Natural killer cell treated with Interleukin-12 subunit alpha and Interleukin-12 subunit beta and Interleukin-15 and Interleukin-18, amount 100 ng/mL, for 72 hours (primary cell): ENCODE measurements around the gene CEBPZOS. TPM values are rescaled to one million over a fixed set of nuclear protein-coding genes. Genes with fewer than 3 reads are reported as not detected.

Source experiments
- ATAC-seq, 2 donors: fragments of 150-1000 bp; cut with Tn5 transposase in 1 of 2; sonication (Bioruptor Pico), chemical (Tn5 transposase) in 1 of 2; 2 replicates each; pipeline ENCODE4 v1.10.0; 2021
- DNase-seq: peaks from one replicate; pipeline ENCODE4 v3.0.0; 2022; ENCODE audit warnings: low spot score
- H3K27ac Mint-ChIP-seq, 2 donors: 1 replicate in 1 of 2; 2 replicates in 1 of 2; pipeline ENCODE4 v1.8.0; 2022; ENCODE audit warnings: mixed read lengths in 2 of 2, mild to moderate bottlenecking in 1 of 2, moderate library complexity in 1 of 2
- H3K27me3 Mint-ChIP-seq, 2 donors: 1 replicate in 1 of 2; 2 replicates in 1 of 2; pipeline ENCODE4 v1.8.0; 2022; ENCODE audit warnings: mixed read lengths in 2 of 2
- H3K36me3 Mint-ChIP-seq: one replicate; pipeline ENCODE4 v1.8.0; 2022; ENCODE audit warnings: mixed read lengths
- H3K4me1 Mint-ChIP-seq, 2 donors: 1 replicate in 1 of 2; 2 replicates in 1 of 2; pipeline ENCODE4 v1.8.0; 2022; ENCODE audit warnings: low read depth in 2 of 2, mixed read lengths in 2 of 2, mild to moderate bottlenecking in 1 of 2
- H3K4me3 Mint-ChIP-seq: one replicate; pipeline ENCODE4 v1.8.0; 2022; ENCODE audit warnings: mixed read lengths
- H3K9me3 Mint-ChIP-seq: 2 replicates; pipeline ENCODE4 v1.8.0; 2022; ENCODE audit warnings: mixed read lengths
- total RNA-seq, 2 donors: library from RNA; stranded (reverse); gene quantifications; one replicate each; pipeline ENCODE4 v1.2.3, GENCODE V29; 2022

The CEBPZOS gene
- total RNA-seq, 2 donors from 2014 or later = 32.6 to 37.9 TPM

- Mint-ChIP-seq H3K27me3 (no peaks in the 10 kb centered on the region), H3K27ac (no peak within 1 kb of the TSS), H3K9me3 (no peaks in the 10 kb centered on the region), H3K36me3 (peaks cover 13% of the 10 kb centered on the region), H3K4me3 (no peak within 1 kb of the TSS), H3K4me1 (peaks cover 12 to 22% of the 10 kb centered on the region in 2 donors)
- DNase-seq (peak; percentile 92), ATAC-seq (peak; percentile 97 to 98)
Observed at GRCh38 chr2:37231241-37232130, 35.2 kb downstream of the CEBPZOS start, which contains the start of the genes CEBPZ and NDUFAF7. Gene CEBPZ (minus strand): TSS chr2:37231596. CDS start chr2:37231567, 29 bp downstream. Gene NDUFAF7 (plus strand): TSS chr2:37231658. CDS start chr2:37231706, 48 bp downstream.

GRCh38 chr2:37232131-37232933 lies 36.0 kb downstream of the CEBPZOS start:
- Mint-ChIP-seq H3K36me3 (peaks cover 7% of the 10 kb centered on the region), H3K9me3 (no peaks in the 10 kb centered on the region), H3K27me3 (no peaks in the 10 kb centered on the region), H3K4me3 (no peak overlapping the region), H3K27ac (no peak overlapping the region), H3K4me1 (peaks cover 9 to 16% of the 10 kb centered on the region in 2 donors)
- ATAC-seq (peak; percentile 2 to 29), DNase-seq (no peak)

GRCh38 chr2:37243435-37243834 lies 47.1 kb downstream of the CEBPZOS start:
- no peak overlapping the region for H3K4me3 Mint-ChIP-seq
- ATAC-seq = no peak
- peaks cover 19% of the 10 kb centered on the region for H3K36me3 Mint-ChIP-seq

DNA sequence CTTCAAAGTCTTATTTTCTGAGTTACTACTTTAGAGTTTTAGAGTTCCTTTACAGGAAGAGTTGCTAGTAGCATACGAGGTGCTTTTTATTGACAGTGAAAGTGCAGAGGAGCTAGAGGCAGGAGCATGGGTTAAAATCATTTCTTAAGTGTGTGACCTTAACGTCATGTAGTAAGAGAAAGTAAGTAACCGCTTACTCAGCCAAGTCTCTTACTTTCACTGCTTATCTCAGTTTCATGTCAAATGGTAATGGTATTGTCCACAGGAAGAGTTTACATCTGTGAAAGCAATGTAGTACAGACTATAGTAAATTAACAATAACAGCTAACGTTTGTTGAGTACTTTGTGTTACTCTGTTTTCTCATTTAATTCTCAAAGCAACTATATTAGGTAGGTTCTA lies 47.7 kb downstream of the CEBPZOS start:
- H3K36me3 Mint-ChIP-seq = peaks cover 19% of the 10 kb centered on the region
- no peaks in the 10 kb centered on the region for H3K27me3 Mint-ChIP-seq
- H3K4me1 Mint-ChIP-seq = no peaks in the 10 kb centered on the region
- DNase-seq (no peak), ATAC-seq (no peak)
- no peaks in the 10 kb centered on the region for H3K9me3 Mint-ChIP-seq
- no peak overlapping the region for H3K27ac Mint-ChIP-seq
- H3K4me3 Mint-ChIP-seq = no peak overlapping the region

More at GRCh38 chr2:37243435-37243834, 47.1 kb downstream of the CEBPZOS start:
- H3K27me3 Mint-ChIP-seq = no peaks in the 10 kb centered on the region
- H3K9me3 Mint-ChIP-seq = no peaks in the 10 kb centered on the region
- DNase-seq = no peak
- H3K27ac Mint-ChIP-seq = no peak overlapping the region
- H3K4me1 Mint-ChIP-seq = no peaks in the 10 kb centered on the region

DNA sequence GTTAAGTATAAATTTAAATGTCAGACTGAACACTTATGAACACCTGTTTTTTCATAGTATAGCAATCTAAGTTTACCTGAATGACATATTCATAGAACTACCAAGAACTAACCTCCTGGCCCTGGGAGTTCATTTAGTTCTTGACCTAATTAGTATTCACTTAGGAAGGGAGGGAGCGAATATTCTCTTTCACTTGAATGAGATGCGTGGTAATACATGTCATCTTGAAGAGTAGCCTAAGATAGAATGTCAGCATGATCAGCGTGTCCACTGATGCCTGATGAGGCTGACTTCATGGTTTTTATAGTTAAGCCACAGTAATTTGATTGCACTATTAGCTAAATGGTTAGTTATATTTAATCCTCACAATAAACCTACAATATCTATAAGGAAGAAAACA lies 48.5 kb downstream of the CEBPZOS start:
- no peaks in the 10 kb centered on the region for H3K9me3 Mint-ChIP-seq
- no peak overlapping the region for H3K27ac Mint-ChIP-seq
- no peaks in the 10 kb centered on the region for H3K27me3 Mint-ChIP-seq
- peaks cover 19% of the 10 kb centered on the region for H3K36me3 Mint-ChIP-seq
- no peak for DNase-seq
- H3K4me1 Mint-ChIP-seq = no peaks in the 10 kb centered on the region
- no peak overlapping the region for H3K4me3 Mint-ChIP-seq
- no peak for ATAC-seq

GRCh38 chr2:37246205-37246604 lies 49.9 kb downstream of the CEBPZOS start:
- Mint-ChIP-seq H3K36me3 (peaks cover 19% of the 10 kb centered on the region), H3K27me3 (no peaks in the 10 kb centered on the region), H3K9me3 (no peaks in the 10 kb centered on the region), H3K4me3 (no peak overlapping the region), H3K4me1 (no peaks in the 10 kb centered on the region), H3K27ac (no peak overlapping the region)
- DNase-seq = no peak
- no peak for ATAC-seq

DNA sequence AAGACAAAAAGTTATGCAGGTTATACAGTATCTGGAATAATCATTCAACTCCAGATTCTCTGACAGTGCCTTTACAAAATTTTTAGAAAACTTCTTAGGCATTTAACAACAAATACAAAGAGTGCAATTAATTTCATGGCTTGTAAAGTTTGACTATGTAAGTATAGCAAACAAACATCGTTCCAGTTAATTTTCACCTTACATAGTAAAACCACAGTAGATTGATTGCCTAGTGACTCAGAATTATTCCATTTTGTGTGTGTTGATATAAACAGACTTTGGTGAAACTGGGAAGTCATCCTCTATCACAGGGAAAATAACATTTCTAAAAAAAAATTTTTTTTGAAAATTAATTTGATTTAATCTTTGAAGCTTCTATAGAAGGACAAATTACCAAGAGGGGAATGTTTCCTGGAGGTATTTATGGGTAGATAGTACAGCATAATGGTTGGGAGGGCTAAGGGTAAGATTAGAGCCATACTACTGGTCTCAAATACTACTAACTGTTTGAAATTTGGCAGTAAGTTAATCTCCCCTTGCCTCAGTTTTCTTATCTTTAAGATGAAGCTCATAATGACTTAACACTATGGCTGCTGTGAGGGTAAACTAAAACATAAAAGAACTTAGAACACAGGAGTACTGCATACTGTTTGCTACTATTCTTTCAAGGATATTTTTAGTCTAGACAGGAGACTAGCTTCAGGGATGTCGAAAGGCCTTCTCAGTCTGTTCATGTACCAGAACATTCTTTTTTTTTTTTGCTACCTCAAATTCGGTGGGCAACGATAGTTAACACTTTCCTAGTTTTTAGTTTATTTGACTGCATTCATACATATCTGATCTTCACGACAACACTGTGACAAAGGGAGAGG lies 54.8 kb downstream of the CEBPZOS start:
- H3K4me1 Mint-ChIP-seq = no peaks in the 10 kb centered on the region
- no peaks in the 10 kb centered on the region for H3K9me3 Mint-ChIP-seq
- no peak overlapping the region for H3K4me3 Mint-ChIP-seq
- H3K36me3 Mint-ChIP-seq = peaks cover 15% of the 10 kb centered on the region
- no peak for DNase-seq
- no peak overlapping the region for H3K27ac Mint-ChIP-seq
- no peaks in the 10 kb centered on the region for H3K27me3 Mint-ChIP-seq
- no peak for ATAC-seq

Other genes with a start within 250 kb of the CEBPZOS start
- 10 to 100 TPM; 25.3 to 36.0 TPM for gene STRN, start 230.0 kb upstream of the CEBPZOS start, total RNA-seq
- 10 to 100 TPM; 23.3 to 27.3 TPM for gene HEATR5B, start 112.1 kb upstream of the CEBPZOS start, total RNA-seq
- 10 to 100 TPM; 13.2 to 15.3 TPM for gene GPATCH11, start 112.0 kb upstream of the CEBPZOS start, total RNA-seq
- gene EIF2AK2, start 39.5 kb upstream of the CEBPZOS start, total RNA-seq = 10 to 100 TPM; 37.7 to 40.1 TPM
- gene SULT6B1, start 7.8 kb upstream of the CEBPZOS start, total RNA-seq = not detected
- gene CEBPZ, start 35.1 kb downstream of the CEBPZOS start, total RNA-seq = 10 to 100 TPM; 35.3 to 74.0 TPM
- 10 to 100 TPM; 20.5 to 24.3 TPM for gene NDUFAF7, start 35.2 kb downstream of the CEBPZOS start, total RNA-seq
- gene PRKD3, start 128.3 kb downstream of the CEBPZOS start, total RNA-seq = 10 to 100 TPM; 41.4 to 43.8 TPM
- gene QPCT, start 148.1 kb downstream of the CEBPZOS start, total RNA-seq = 1 to 10 TPM in 1 of 2 donors, under 1 TPM in 1; 0.33 to 1.5 TPM